22Rv1 (cell line): ENCODE results near the gene PHLDB3.
"Not testable (repeated sequence)": the region's sequence is repeated elsewhere in the genome, so short reads cannot be mapped to it uniquely, and the experiment has no call there.

Source experiments
- H3K27ac ChIP-seq: fragments of 450-650 bp; 2 replicates; pipeline ENCODE4 v1.5.1; 2017
- CTCF ChIP-seq: fragments of 450-650 bp; IDR thresholded peaks from 2 replicates; pipeline ENCODE4 v1.5.1; 2017; ENCODE audit warnings: mild to moderate bottlenecking
- ZFX ChIP-seq: fragments of 450-650 bp; IDR thresholded peaks from 2 replicates; pipeline ENCODE4 v1.6.1; 2017; ENCODE audit warnings: antibody characterized with exemption, borderline replicate concordance

The PHLDB3 gene

DNA sequence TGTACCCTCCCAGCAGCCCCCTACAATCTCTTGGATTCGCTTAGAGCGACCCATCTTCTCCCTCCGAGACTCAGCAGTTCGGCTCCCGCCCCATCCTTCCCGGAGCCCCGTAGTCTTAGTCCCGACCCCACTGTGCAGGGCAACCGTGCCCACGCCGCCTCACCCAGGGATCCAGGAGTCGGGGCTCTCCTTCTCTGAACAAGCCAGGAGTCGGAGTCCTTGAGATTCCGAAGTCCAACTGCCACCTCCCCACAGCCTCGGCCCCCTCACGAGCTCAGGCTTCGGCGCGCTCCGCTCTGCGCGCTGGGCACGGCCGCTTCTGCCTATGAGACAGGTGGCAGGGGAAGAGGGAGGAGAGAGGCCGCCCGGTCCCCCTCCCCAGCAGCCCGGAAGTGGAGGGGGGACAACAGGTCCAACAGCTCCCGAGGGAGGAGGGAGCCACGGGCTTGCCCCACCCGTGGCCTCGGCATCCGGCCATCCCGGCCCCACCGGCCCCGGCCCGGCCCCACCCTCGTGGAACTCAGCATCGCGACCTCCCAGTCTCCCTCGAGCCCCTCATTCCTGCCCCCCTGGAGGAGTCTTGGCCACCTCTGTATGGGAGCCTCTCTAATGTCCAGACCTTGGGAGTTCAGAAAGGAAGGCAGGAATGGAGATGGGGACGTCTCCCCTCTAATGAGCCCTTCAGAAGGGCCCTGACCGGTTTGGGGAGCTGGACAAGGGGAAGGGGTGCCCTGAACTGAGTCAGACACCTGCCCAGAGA is at the start of gene PHLDB3:
Gene PHLDB3 (minus strand): TSS at position 321 of the 760 bp plus-strand sequence. CDS start 628 bp downstream, outside the sequence.
- TF ChIP-seq ZFX = no peak
- peak; percentile 33; the same call in 1 of the 2 replicates for TF ChIP-seq CTCF

GRCh38 chr19:43553656-43554055 is 49.1 kb upstream of the PHLDB3 start:
- TF ChIP-seq ZFX (no peak), CTCF (no peak)
- H3K27ac ChIP-seq = no peak overlapping the region

More for the DNA sequence above, at the start of gene PHLDB3:
- peak within 1 kb of the TSS; percentile 68 for H3K27ac ChIP-seq

DNA sequence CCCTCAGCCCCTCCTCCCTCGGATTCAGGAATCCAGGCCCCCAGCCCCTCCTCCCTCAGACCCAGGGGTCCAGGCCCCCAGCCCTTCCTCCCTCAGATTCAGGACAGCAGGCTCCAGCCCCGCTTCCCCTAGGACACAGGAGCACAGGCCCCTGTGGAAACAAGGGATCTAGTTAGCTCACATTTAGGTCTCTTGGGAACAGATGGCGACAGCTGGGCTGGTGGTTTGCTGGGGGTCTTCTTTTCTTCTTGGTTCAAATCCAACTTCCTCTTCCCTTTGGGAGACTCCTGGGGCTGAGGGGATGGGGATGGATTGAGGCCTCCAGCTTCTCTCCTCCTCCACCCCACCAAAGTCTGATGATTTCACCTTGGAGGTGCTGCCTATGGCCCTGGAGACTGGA is 48.1 kb upstream of the PHLDB3 start:
- H3K27ac ChIP-seq = no peak overlapping the region
- TF ChIP-seq ZFX = no peak
- TF ChIP-seq CTCF = no peak

DNA sequence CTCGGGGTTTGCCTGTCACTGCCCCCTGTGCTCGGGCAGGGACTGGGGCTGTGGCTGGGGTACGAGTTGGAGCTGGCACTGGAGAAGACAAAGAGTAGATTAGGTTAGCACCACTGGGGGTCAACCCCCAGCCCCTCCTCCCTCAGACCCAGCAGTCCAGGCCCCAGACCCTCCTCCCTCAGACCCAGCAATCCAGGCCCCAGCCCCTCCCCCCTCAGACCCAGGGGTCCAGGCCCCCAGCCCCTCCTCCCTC is 47.6 kb upstream of the PHLDB3 start:
- TF ChIP-seq CTCF (no peak), ZFX (no peak)
- H3K27ac ChIP-seq = no peak overlapping the region

- no peak for TF ChIP-seq CTCF
- TF ChIP-seq ZFX = no peak
- no peak overlapping the region for H3K27ac ChIP-seq
These were observed 47.1 kb upstream of the PHLDB3 start for GRCh38 chr19:43551399-43552197.

DNA sequence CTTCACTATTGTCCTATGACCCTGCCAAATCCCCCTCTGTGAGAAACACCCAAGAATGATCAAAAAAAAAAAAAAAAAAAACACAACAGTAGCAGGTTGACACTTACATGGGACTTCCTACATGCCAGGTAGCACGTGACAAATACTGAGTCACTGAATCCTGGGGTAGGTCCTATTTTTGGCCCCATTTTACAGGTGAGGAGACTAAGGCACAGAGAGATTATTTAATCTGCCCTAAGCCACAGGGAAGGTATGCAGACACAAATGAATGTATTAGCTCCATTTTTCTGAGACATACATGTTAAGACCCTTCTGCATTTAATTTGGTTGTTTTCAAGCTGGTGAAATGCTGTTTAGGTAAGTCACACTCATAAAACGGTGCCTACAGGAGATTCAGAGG is 44.2 kb upstream of the PHLDB3 start:
- no peak overlapping the region for H3K27ac ChIP-seq
- TF ChIP-seq CTCF (no peak), ZFX (no peak)

DNA sequence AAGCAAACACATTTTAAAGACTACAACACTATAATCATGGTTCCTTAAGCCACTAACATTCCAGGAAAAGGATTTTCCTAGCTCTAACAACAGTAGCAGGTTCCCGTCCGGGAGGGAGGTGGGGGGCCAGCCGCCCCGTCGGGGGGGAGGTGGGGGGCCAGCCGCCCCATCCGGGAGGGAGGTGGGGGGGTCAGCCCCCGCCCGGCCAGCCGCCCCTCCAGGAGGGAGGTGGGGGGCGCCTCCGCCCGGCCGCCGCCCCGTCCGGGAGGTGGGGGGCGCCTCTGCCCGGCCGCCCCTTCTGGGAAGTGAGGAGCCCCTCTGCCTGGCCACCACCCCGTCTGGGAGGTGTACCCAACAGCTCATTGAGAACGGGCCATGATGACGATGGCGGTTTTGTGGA is 43.4 kb upstream of the PHLDB3 start:
- H3K27ac ChIP-seq = not testable (repeated sequence)
